WTC11 (cell line): ENCODE data around the gene GPX2.

ENCODE experiments used
- ARID4B ChIP-seq: sonication (generic); formaldehyde crosslinking; IDR thresholded peaks from 2 replicates; pipeline ENCODE4 v1.8.0; 2023; ENCODE audit warnings: missing genetic modification reagents, mild to moderate bottlenecking, borderline replicate concordance
- ATF1 ChIP-seq: sonication (generic); formaldehyde crosslinking; IDR thresholded peaks from 2 replicates; pipeline ENCODE4 v1.8.1; 2023; ENCODE audit warnings: mild to moderate bottlenecking, moderate library complexity, missing genetic modification reagents
- CBFB ChIP-seq: sonication (generic); formaldehyde crosslinking; IDR thresholded peaks from 2 replicates; pipeline ENCODE4 v1.8.1; 2022; ENCODE audit warnings: mild to moderate bottlenecking, low read depth, missing genetic modification reagents
- CREM ChIP-seq: sonication (generic); formaldehyde crosslinking; IDR thresholded peaks from 2 replicates; pipeline ENCODE4 v1.8.1; 2022; ENCODE audit warnings: mild to moderate bottlenecking, missing genetic modification reagents, moderate library complexity
- CTCF ChIP-seq: fragments of 200-600 bp; IDR thresholded peaks from 2 replicates; pipeline ENCODE4 v1.8.0; 2022; ENCODE audit warnings: antibody characterized with exemption
- E2F1 ChIP-seq: sonication (generic); formaldehyde crosslinking; IDR thresholded peaks from 2 replicates; pipeline ENCODE4 v1.8.0; 2022; ENCODE audit warnings: mild to moderate bottlenecking, missing genetic modification reagents
- FOXK1 ChIP-seq: sonication (generic); formaldehyde crosslinking; IDR thresholded peaks from 2 replicates; pipeline ENCODE4 v1.8.0; 2022; ENCODE audit warnings: mild to moderate bottlenecking, moderate library complexity, missing genetic modification reagents
- SP1 ChIP-seq: sonication (generic); formaldehyde crosslinking; conservative IDR thresholded peaks from 2 replicates; pipeline ENCODE4 v1.8.1; 2022; ENCODE audit warnings: missing genetic modification reagents
- TEAD4 ChIP-seq: sonication (generic); formaldehyde crosslinking; IDR thresholded peaks from 2 replicates; pipeline ENCODE4 v1.8.0; 2022; ENCODE audit warnings: mild to moderate bottlenecking, missing genetic modification reagents
- ZNF396 ChIP-seq: fragments of 250-450 bp; sonication (Bioruptor Pico); IDR thresholded peaks from 2 replicates; pipeline ENCODE4 v1.8.0; 2021; ENCODE audit warnings: mild to moderate bottlenecking, moderate library complexity, borderline replicate concordance

- TF ChIP-seq E2F1 (CRISPR knock-in tag) (no peak), CTCF (no peak), ARID4B (CRISPR knock-in tag) (no peak), FOXK1 (CRISPR knock-in tag) (no peak), CBFB (no peak), TEAD4 (no peak), SP1 (CRISPR knock-in tag) (no peak), ATF1 (CRISPR knock-in tag) (no peak), ZNF396 (CRISPR knock-in tag) (no peak), CREM (CRISPR knock-in tag) (no peak)
These were observed 12.8 kb upstream of the GPX2 start for GRCh38 chr14:64955297-64955696.
